NK-92 (cell line): Measurements from ENCODE around the gene AFG1L.
"Not testable (repeated sequence)": the region's sequence is repeated elsewhere in the genome, so short reads cannot be mapped to it uniquely, and the experiment has no call there.

Experiments
- DNase-seq: peaks from one replicate; lab custom pipeline; 2025; ENCODE audit not compliant: unreplicated experiment; lab: John Stamatoyannopoulos, UW

The AFG1L gene

GRCh38 chr6:108287373-108287772 lies 7.5 kb upstream of the AFG1L start:
- DNase-seq = no peak

- no peak for DNase-seq
Measured at GRCh38 chr6:108288742-108289141, 6.1 kb upstream of the AFG1L start.

- DNase-seq = no peak
Measured at GRCh38 chr6:108291091-108291490, 3.8 kb upstream of the AFG1L start.

GRCh38 chr6:108292561-108292960 lies 2.3 kb upstream of the AFG1L start:
- DNase-seq = not testable (repeated sequence)

- no peak for DNase-seq
Measured at GRCh38 chr6:108293527-108294296, 1.1 kb upstream of the AFG1L start.

GRCh38 chr6:108294297-108294726 lies 542 bp upstream of the AFG1L start:
- no peak for DNase-seq

- no peak for DNase-seq
Measured at GRCh38 chr6:108295676-108296075, 822 bp downstream of the AFG1L start.

GRCh38 chr6:108302386-108302785 lies 7.5 kb downstream of the AFG1L start:
- DNase-seq = no peak

GRCh38 chr6:108304646-108305045 lies 9.8 kb downstream of the AFG1L start:
- no peak for DNase-seq

- not testable (repeated sequence) for DNase-seq
Measured at GRCh38 chr6:108308641-108309040, 13.8 kb downstream of the AFG1L start.

- DNase-seq = no peak
Measured at GRCh38 chr6:108309844-108310243, 15.0 kb downstream of the AFG1L start.

GRCh38 chr6:108312605-108313004 lies 17.8 kb downstream of the AFG1L start:
- DNase-seq = no peak

GRCh38 chr6:108321253-108321747 lies 26.4 kb downstream of the AFG1L start:
- no peak for DNase-seq

- DNase-seq = no peak
Measured at GRCh38 chr6:108322728-108323127, 27.9 kb downstream of the AFG1L start.

GRCh38 chr6:108323710-108324466 lies 29.0 kb downstream of the AFG1L start:
- no peak for DNase-seq

GRCh38 chr6:108330221-108330785 lies 35.4 kb downstream of the AFG1L start:
- not testable (repeated sequence) for DNase-seq

GRCh38 chr6:108330806-108331205 lies 36.0 kb downstream of the AFG1L start:
- DNase-seq = no peak

- no peak for DNase-seq
Measured at GRCh38 chr6:108331982-108332381, 37.1 kb downstream of the AFG1L start.

GRCh38 chr6:108336971-108337370 lies 42.1 kb downstream of the AFG1L start:
- DNase-seq = no peak

- DNase-seq = no peak
Measured at GRCh38 chr6:108337721-108338120, 42.9 kb downstream of the AFG1L start.

- no peak for DNase-seq
Measured at GRCh38 chr6:108341372-108341771, 46.5 kb downstream of the AFG1L start.

- no peak for DNase-seq
Measured at GRCh38 chr6:108343894-108344293, 49.0 kb downstream of the AFG1L start.
